ENCODE data around the gene CTNNA1.

- TF ChIP-seq SUZ12 (IDR thresholded peaks at IDR 0.05; ENCODE audit: extremely low read depth, insufficient read depth, insufficient read length) (no peak), YY1 (IDR thresholded peaks at IDR 0.05; ENCODE audit: insufficient read depth, insufficient read length) (no peak), ZNF274 (IDR thresholded peaks at IDR 0.05; ENCODE audit: low read depth, low read length) (no peak)
Observed at GRCh38 chr5:138732933-138733332, 20.3 kb upstream of the CTNNA1 start.
